ENCODE measurements around the gene ABCA8. TPM values are rescaled to one million over a fixed set of nuclear protein-coding genes. Genes with fewer than 3 reads are reported as not detected.
"Not testable (repeated sequence)": the region's sequence is repeated elsewhere in the genome, so short reads cannot be mapped to it uniquely, and the experiment has no call there.

ABCA8 gene
- total RNA-seq, 1 donor from 2014 or later = not detected

DNA sequence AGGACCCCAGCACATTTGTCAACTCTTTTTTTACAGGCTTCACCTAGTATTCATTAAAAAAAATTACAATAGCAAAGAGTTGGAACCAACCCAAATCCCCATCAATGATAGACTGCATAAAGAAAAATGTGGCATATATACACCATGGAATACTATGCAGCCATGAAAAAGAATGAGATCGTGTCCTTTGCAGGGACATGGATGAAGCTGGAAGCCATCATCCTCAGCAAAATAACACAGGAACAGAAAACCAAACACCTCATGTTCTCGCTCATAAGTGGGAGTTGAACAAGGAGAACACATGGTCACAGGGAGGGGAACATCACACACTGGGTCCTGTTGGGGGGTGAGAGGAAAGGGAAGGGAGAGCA, 11.4 kb downstream of the ABCA8 start:
- intact Hi-C loops (cut with micrococcal nuclease) = not testable (repeated sequence)

DNA sequence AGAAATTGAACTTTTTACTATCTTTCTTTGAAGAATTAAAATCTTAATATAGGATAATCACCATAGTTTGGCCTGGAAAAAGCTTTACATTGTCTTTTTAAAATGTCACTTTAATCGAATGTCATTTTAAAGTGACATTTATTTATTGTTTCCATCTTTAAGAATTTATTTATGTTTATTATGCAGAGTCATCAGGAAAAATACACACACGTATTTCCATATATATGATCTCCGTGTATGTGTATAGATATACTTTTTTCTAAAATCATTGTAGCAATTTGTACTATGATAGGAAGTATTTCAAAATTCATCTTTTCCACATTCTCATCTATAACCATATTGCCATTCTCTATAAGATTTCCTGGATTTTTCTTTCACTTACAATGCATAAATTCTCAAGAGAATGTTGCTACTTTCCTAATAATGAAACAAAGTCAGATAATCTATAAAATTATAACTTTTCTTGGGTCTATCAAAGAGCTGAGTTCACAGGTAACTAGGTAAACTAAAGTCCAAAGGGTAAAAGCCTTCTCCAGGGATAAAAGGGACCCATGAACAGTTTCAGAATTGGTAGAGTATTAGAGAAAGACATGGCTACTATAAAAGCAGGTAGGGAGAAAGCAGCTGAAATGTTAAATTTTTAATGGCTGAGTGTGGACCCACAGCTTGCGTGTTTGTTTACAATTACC, 11.9 kb downstream of the ABCA8 start:
- intact Hi-C loops (cut with micrococcal nuclease) = no loop called here

DNA sequence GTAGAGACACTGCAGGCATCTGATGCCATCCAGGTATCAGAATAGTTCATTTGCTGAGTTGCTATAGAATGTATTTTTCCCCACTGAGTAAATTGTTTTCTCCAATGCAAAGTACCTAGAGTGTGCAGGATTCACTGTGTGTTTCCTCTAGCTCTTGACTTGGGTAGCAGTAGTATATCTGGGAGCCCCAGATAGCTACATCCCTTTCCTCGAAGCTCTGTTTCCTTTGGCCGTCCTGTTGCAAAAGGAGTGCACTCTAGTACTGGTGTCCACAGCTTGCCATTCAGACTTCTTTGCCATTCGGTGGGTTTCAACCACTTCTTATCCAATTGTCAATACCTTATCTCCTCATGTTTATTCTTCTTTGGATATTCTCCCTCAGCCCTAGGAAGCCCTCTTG, 12.8 kb downstream of the ABCA8 start:
- intact Hi-C loops (cut with micrococcal nuclease) = no loop called here

DNA sequence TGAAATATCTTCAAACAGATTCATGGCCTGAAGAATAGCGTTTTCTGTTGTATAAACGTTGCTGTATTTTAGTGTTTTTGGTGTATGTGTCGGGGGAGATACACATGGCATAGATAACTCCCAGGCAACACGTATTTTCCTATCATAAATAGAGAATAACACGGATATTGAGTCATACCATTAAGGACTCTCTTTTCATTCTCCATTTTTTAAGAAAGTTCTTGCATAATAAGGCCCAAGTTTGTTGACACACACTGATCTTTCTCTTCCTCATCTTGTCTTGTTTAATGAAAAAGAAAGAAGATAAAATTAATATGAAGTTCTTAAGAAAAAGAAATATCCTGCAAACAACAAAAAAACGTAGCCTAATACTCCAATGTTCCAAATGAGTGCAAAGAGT, 13.4 kb downstream of the ABCA8 start:
- intact Hi-C loops (cut with micrococcal nuclease) = no loop called here

DNA sequence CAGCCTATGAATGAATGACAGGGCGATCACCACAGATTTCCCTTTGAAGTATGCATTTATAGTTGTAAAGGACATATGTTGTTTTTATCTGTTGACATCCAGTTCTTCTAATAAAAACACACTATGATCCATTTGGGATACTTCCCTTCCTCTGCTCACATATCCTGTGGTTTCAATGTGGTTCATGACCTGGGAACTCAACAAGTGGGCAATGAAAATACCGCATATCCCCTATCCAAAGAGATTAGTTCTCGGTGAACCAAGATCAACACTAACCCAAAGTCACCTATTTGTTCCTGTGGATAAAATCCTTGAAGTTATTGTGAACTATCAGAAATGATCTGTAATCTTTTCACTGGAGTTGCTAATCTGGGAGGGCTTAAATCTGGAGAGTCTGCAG, 16.0 kb downstream of the ABCA8 start:
- intact Hi-C loops (cut with micrococcal nuclease) = no loop called here

DNA sequence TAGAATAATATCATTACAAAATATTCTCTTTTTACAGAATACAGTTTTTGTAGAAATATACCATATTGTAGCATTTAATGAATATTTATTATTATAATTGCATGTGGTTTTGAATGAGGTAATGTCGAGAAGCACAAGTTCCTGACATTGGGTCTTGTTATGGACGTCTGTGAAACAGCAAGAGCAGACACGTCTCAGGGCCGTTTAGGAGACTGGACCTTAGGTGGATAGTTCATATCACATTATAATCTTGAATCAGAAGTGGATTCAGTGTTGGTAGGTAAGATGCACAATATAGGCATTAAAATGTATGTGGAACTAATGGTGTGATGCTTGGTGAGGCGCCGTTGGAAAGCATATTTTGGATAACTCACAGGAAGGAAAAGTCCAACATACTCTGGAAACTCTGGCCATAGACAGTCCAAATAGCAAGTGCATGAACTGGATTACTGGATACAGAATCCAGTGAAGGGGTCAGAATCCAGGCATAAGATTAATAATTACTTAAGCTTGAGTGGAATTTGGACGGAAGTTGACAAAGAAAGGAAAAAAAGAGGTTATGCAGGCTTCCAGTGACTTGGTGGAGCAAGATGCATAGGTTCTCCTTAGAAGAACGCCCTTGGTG, 17.2 kb downstream of the ABCA8 start:
- intact Hi-C loops (cut with micrococcal nuclease) = no loop called here

DNA sequence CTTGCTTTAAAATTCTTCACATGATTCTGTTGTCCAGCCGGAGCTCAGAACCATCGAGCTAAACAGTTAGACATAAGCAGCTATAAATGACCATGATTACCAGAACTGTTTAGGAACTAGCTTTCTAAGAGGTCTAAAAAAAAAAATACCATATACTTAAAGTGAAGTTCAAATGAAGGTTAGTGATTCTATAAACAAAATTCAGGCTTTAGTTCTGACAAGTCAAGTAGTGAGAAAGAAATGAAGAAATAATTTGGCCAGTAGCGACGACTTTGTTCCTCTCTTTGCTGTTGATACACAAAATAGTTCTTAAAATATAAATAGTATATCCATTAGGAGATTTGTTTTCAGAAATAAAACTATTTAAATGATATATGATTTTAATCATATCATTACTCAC, 27.7 kb downstream of the ABCA8 start:
- intact Hi-C loops (cut with micrococcal nuclease) = no loop called here

DNA sequence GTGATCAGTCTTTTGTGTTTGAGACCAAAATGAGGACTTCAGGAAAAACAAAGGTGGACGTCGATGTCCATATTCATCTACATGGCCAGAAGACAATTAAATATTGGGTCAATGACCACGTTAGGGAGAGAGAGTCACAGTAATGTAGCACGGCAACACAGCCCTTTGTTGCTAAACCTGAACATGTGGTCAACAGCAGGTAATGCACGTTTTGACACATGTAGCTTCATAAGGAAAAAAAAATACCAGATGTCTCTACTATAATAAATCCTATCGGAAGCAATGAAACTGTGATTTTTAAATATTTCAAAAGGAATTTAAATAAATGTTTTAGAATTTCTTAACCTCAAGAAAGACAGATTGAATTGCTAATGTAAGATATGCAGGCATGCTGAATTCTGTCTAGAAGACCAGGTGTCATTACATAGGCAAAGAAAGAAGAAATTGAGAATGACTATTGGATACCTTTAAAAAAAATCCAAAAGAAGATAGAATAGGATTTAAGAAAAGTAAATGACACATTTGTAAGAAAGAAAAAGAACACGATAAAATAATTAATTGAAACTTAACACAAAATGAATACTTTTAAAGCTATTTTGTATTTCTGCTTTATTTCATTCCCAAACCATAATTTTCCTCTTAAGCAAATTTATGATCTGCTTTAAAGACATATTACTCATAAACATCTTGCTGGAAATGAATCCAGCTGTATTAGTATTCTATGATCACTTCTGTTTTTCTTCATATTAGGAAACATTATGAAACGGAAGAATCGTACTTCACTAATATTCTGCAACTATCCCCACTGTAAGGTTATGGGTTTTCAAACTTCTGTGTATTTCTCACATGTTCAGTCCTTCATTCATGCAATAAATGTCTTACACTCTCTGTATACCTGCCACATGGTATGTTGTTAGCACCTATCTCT, 30.1 kb downstream of the ABCA8 start:
- intact Hi-C loops (cut with micrococcal nuclease) = no loop called here

DNA sequence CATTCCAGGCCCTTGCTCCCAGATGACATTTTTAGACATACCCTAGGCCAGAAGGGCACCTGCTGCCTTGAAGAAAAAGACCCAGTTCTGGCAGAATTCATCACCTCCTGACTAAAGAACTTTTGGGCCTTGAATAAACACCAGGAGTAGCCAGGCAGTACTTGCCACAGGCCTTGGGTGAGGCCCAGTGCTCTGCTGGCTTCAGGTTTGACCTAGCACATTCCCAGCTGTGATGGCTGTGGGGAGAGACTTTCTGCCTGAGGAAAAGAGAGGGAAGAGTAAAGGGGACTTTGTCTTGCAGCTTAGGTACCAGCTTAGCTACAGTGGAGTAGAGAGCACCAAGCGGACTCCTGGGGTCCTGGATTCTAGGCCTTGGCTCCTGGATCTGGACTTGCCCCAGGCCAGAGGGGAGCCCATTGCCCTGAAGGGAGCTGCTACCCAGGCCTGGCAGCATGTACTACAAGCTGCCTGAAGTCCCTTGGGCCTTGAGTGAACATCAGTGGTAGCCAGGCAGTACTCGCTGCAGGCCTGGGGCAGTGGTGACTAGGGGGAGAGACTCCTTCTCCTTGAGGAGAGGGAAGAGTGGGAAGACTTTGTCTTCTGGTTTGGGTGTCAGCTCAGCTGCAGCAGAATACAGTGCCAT, 44.3 kb downstream of the ABCA8 start:
- intact Hi-C loops (cut with micrococcal nuclease) = no loop called here

DNA sequence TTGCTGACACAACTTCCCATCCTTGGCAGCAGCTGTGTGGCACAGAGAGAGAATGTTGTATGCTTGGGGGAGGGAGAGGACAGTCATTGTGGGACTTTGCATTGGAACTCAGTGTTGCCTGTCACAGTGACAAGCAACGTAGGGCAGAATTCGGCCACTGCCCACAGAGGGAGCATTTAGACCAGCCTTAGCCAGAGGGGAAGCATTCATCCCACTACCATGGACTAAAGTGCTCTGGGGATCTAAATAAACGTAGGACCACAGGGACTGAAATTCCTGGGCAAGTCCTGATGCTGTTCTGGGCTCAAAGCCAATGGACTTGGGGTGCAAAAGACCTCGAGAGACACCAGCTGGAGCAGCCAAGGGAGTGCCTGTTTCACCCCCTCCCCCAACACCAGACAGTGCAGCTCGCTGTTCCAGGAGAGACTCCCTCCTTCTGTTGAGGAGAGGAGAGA, 44.9 kb downstream of the ABCA8 start:
- intact Hi-C loops (cut with micrococcal nuclease) = no loop called here

DNA sequence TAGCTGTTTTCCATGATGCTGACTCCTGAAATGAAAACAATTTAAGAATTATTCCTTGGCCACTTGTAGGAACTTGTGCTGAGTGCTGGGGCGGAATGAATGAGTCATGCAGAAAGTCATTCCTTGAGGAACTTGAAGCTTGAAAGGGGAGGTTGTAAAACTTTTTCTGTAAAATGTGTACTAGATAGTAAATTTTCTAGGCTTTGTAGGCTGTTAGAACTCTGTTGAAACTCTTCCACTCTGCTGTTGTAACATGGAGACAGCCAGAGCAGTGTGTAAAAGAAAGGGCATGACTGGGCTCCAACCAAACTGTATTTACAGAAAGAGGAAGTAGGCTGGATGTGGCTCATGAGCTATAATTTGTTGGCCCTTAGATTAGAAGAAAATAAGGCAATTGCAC, 46.1 kb downstream of the ABCA8 start:
- intact Hi-C loops (cut with micrococcal nuclease) = no loop called here

DNA sequence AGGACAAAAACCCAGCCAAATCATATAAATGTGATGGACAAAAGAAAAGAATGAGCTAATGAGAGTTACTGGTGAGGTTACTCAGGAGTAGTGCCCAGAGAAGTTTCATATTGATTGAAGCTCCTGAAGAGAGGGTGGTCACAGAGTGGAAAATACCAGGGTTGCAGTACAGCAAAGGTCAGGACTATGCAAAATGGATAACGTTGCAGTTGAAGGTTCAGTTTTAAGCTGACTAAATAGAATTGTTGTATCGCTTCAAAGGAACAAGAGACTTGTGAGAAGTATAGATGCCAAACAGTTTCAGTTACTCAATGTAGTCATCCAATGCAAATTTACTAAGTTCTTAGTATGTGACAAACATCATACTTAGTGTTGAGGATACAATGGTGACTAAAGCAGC, 47.1 kb downstream of the ABCA8 start:
- intact Hi-C loops (cut with micrococcal nuclease) = no loop called here

DNA sequence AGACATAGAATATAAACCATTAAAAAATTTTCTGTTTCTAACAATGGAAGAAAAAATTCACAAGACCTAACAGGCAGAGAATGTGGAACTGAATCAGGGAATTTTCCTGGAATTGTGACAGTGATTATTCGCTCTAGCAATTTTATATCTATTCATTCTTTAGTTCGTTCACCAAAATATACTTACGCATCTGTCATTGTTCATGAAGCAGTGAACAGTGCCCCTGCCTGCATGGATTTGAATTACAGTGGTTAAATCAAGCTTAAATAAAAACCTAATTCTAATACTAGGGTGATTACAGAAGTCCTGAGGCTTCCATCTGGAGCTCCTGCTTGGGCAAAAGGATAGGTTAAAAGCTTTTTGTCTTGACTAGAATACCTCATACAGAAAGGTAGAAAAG, 48.6 kb downstream of the ABCA8 start:
- intact Hi-C loops (cut with micrococcal nuclease) = no loop called here

DNA sequence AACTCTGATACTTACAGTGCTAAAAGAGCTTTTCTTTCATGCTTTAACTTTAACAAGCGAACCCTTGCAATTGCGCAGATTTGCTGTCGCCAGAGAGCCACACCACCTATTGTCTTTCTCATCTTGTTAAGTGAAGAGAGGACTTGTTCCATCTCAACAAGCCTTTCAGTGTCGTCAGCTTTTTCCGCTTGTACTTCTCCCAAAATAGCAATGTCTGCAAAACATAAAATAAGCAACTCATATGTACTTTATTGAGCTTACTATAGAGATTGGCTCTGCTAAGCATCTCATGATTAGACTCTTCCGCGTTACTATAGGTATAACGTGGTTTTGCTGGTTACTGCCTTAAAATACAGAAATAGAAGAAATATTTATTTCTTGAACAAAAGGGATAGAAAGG, 51.9 kb downstream of the ABCA8 start:
- intact Hi-C loops (cut with micrococcal nuclease) = no loop called here

DNA sequence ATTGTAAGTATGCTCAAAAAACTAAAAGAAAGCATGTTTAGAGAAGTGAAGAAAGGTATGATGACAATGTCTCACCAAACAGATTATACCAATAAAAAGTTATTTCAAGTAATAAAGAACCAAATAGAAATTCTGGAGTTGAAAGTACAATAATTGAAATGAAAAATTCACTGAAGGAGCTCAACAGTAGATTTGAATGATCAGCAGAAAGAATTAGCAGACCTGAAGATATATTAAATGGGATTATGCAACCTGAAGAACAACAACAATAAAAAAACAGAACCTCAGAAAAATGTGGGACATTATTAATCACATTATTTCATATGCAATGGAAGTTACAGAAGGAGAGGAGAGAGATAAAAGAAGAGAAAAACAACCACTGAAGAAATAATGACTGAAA, 57.6 kb downstream of the ABCA8 start:
- intact Hi-C loops (cut with micrococcal nuclease) = no loop called here

DNA sequence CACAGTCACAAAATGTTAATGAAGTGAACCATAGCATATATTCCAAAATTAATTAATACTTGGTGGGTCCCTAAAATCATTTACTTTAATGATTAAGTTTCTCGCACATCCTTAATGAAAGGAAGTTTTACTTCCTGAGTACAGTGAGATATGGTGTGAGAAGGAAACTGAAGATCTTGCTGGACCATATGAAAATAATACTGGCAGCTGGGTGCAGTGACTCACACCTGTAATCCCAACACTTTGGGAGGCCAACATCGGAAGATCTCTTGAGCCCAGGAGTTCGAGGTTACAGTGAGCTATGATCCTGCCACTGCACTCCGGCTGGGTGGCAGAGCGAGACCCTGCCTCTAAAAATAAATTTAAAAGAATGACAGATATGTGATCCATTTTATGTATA, 62.5 kb downstream of the ABCA8 start:
- intact Hi-C loops (cut with micrococcal nuclease) = no loop called here

DNA sequence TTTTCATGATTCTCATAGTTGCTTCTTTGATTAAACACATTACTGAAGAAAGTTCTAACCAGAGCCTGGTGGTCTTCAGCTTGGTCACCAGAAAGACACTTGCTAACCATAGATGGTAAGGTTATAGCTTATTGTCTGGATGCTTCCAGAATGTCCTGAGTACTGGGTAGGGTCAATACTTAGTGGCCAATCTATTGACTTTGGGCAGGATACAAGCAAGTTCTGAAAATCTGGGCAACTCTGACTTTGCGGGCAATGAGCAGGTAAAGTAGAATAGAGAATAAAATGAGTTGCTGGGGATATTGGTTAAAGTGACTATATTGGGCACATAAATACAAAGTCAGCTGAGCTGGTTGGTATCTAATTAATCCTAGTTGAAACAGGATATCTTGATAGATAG, 63.0 kb downstream of the ABCA8 start:
- intact Hi-C loops (cut with micrococcal nuclease) = no loop called here

DNA sequence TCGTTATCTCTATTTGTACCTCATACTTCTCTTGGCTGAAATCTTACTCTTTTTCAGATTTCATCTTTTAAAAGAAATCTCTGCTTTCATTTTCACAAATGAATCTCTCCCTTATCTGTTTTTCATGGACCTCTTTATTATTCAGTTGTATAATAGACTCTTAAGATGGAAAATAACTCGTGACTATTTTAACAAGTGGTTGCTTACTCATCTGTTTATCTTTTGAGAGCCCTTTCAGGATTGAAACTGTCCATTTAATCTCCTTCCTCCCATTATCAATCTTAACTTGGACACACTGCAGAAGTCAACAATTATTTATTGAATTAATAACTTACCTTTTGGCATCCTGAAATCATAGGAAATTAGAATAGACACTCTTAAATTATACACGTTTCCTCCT, 68.8 kb downstream of the ABCA8 start:
- intact Hi-C loops (cut with micrococcal nuclease) = no loop called here

DNA sequence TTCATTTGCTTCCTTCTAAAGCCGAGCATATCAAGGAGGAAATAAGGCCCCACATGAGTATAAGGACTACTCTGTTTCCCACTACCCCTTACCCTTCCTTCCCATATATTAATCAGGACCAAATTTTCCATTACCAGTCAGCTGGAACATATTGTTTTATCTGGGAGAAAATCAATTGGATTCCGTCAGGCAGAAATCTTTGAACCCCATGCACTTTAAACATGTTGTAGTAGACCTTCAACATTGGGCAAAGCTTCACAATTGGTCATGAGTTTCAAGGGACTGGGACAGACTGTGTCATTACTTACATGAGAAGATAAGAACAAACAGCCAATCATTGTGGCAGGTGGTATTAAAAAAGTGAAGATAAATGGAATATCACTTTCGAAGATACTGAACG, 70.3 kb downstream of the ABCA8 start:
- intact Hi-C loops (cut with micrococcal nuclease) = no loop called here

DNA sequence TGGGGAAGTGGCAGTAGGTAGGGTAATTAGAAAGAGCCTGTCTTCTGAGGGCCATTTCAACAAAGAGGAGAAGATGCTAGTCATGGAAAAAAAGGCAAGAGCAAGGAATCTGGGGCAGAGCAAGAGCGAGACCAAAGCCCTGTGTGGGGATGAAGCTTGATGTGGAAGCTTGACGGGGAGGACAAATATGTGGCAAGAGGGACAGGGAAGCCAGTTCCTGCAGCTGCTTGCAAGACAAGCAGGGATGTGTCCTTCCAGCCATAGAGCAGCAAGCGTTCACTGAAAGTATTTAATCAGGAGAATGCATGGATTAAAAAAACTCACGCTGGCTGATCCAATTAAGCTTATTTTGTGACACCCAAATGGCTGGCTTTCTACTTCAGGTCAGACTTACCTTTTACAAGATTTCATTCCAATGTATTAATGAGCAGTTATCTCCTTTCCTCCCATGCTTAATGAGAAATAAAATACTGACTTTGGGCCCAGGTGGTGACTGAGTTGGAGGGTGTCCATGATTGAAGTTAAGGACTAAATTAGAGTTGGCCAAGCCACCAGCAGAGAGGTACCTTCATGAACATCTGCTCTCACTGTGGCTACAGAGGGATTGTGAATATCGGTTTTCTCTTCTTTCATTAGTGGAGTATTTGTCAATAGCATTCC, 76.8 kb downstream of the ABCA8 start:
- intact Hi-C loops (cut with micrococcal nuclease) = no loop called here

DNA sequence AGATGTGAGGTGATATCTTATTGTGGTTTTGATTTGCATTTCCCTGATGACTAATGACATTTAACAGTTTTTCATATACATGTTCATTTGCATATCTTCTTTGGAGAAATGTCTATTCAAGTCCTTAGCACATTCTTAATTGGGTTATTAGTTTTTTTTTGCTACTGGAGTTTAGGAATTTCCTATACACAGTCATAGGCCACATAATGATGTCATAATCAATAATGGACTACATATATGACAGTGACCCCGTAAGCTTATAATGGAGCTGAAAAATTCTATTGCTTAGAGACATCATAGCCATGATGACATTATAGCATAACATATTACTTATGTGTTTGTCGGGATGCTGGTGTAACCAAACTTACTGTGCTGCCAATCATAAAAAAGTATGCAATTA, 83.7 kb downstream of the ABCA8 start:
- intact Hi-C loops (cut with micrococcal nuclease) = no loop called here
